RKO (cell line): Measurements from ENCODE around the gene ZNF80.

ENCODE experiments used
- DNase-seq: peaks from one replicate; pipeline ENCODE4 v3.0.0-alpha.2; 2016; ENCODE audit warnings: low spot score

The ZNF80 gene

GRCh38 chr3:114218578-114219185, 18.7 kb downstream of the ZNF80 start:
- no peak for DNase-seq

GRCh38 chr3:114218006-114218405, 19.4 kb downstream of the ZNF80 start:
- DNase-seq = no peak

GRCh38 chr3:114217266-114217665, 20.1 kb downstream of the ZNF80 start:
- no peak for DNase-seq

- DNase-seq = no peak
These were observed 21.0 kb downstream of the ZNF80 start for GRCh38 chr3:114216186-114216970.

GRCh38 chr3:114214542-114215341, 22.6 kb downstream of the ZNF80 start:
- DNase-seq = no peak

GRCh38 chr3:114213627-114214541, 23.5 kb downstream of the ZNF80 start:
- peak; percentile 91 for DNase-seq

GRCh38 chr3:114213292-114213626, 24.1 kb downstream of the ZNF80 start:
- DNase-seq = no peak

GRCh38 chr3:114212646-114213045, 24.7 kb downstream of the ZNF80 start:
- no peak for DNase-seq

- no peak for DNase-seq
These were observed 29.6 kb downstream of the ZNF80 start for GRCh38 chr3:114207768-114208167.

- no peak for DNase-seq
These were observed 31.0 kb downstream of the ZNF80 start for GRCh38 chr3:114206342-114206741.

- no peak for DNase-seq
These were observed 31.8 kb downstream of the ZNF80 start for GRCh38 chr3:114205541-114205940.

- no peak for DNase-seq
These were observed 42.6 kb downstream of the ZNF80 start for GRCh38 chr3:114194750-114195149.

GRCh38 chr3:114192136-114192535, 45.2 kb downstream of the ZNF80 start:
- no peak for DNase-seq

GRCh38 chr3:114186501-114186900, 50.9 kb downstream of the ZNF80 start:
- no peak for DNase-seq
